Tibial artery (tissue), 4 donors: ENCODE measurements around the gene GLRA2.

Experiments
- DNase-seq, 2 donors: peaks; one replicate each; pipeline ENCODE4 v3.0.0-alpha.2; 2019
- H3K27ac ChIP-seq, 2 donors: fragments of 200-600 bp; sonication (generic) in 1 of 2; 1 replicate in 1 of 2; 2 replicates in 1 of 2; pipeline ENCODE4 v1.5.1; 2018 to 2019; ENCODE audit warnings: mild to moderate bottlenecking in 1 of 2
- H3K27me3 ChIP-seq, 2 donors: fragments of 200-600 bp; sonication (generic) in 1 of 2; one replicate each; pipeline versions ENCODE4 v1.5.1 to v1.6.0; 2016 to 2019
- H3K36me3 ChIP-seq, 3 donors: fragments of 200-600 bp; sonication (generic) in 2 of 3; one replicate each; pipeline ENCODE4 v1.5.1; 2016 to 2019; ENCODE audit warnings: mild to moderate bottlenecking in 2 of 3
- H3K4me1 ChIP-seq, 4 donors: fragments of 200-600 bp; sonication (generic) in 2 of 4; 1 replicate in 3 of 4; 2 replicates in 1 of 4; pipeline ENCODE4 v1.5.1; 2016 to 2019
- H3K4me3 ChIP-seq, 2 donors: fragments of 200-600 bp; sonication (generic) in 1 of 2; 1 replicate in 1 of 2; 2 replicates in 1 of 2; pipeline ENCODE4 v1.5.1; 2018 to 2019; ENCODE audit warnings: mild to moderate bottlenecking in 2 of 2
- H3K9me3 ChIP-seq, 3 donors: fragments of 200-600 bp; sonication (generic) in 1 of 3; one replicate each; pipeline ENCODE4 v1.5.1; 2016 to 2019
- intact Hi-C: fragments of 100-400 bp; cut with DNase I; formaldehyde crosslinking; loops from one replicate; pipeline ENCODE4 v1.15.0; 2023; ENCODE audit warnings: low total_unique reads
- TF ChIP-seq, protein P1 (sequence below), 2 experiments: fragments of 200-600 bp in 1 of 2; fragments of 450-650 bp in 1 of 2; IDR thresholded peaks; one replicate each; pipeline ENCODE4 v1.5.1; 2017 to 2019; ENCODE audit warnings: antibody characterized with exemption in 2 of 2, mild to moderate bottlenecking in 1 of 2, moderate library complexity in 1 of 2

GLRA2 gene

DNA sequence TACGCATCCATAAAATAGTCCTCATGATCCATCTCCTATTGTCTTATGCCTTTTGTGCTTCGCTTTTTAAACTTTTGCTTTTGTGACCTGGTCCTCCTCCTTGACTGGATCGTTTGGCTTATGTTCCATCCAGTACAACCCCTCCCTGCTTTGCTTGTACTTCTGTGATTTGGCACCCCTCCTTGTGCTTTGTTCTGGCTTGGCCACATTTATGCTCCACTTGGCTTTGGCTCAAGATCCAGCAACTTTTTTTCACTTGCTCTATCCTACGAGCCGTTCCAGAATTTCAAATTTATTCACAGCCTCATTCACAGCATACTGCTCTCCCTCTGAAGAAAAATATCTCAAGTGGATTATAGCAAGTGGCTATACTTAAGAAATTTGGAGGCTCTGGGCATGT, 28.0 kb upstream of the GLRA2 start:
- intact Hi-C loops = no loop called here
- no peaks in the 10 kb centered on the region for H3K27me3 ChIP-seq
- no peaks in the 10 kb centered on the region for H3K36me3 ChIP-seq
- TF ChIP-seq, protein P1, sequence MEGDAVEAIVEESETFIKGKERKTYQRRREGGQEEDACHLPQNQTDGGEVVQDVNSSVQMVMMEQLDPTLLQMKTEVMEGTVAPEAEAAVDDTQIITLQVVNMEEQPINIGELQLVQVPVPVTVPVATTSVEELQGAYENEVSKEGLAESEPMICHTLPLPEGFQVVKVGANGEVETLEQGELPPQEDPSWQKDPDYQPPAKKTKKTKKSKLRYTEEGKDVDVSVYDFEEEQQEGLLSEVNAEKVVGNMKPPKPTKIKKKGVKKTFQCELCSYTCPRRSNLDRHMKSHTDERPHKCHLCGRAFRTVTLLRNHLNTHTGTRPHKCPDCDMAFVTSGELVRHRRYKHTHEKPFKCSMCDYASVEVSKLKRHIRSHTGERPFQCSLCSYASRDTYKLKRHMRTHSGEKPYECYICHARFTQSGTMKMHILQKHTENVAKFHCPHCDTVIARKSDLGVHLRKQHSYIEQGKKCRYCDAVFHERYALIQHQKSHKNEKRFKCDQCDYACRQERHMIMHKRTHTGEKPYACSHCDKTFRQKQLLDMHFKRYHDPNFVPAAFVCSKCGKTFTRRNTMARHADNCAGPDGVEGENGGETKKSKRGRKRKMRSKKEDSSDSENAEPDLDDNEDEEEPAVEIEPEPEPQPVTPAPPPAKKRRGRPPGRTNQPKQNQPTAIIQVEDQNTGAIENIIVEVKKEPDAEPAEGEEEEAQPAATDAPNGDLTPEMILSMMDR (IDR thresholded peaks at IDR 0.05) = no peak
- no peak for DNase-seq
- H3K4me1 ChIP-seq = peaks cover 0 to 3% (median 0%) of the 10 kb centered on the region in 4 donors
- H3K9me3 ChIP-seq = no peaks in the 10 kb centered on the region
- H3K4me3 ChIP-seq = no peak overlapping the region
- H3K27ac ChIP-seq = no peak overlapping the region

DNA sequence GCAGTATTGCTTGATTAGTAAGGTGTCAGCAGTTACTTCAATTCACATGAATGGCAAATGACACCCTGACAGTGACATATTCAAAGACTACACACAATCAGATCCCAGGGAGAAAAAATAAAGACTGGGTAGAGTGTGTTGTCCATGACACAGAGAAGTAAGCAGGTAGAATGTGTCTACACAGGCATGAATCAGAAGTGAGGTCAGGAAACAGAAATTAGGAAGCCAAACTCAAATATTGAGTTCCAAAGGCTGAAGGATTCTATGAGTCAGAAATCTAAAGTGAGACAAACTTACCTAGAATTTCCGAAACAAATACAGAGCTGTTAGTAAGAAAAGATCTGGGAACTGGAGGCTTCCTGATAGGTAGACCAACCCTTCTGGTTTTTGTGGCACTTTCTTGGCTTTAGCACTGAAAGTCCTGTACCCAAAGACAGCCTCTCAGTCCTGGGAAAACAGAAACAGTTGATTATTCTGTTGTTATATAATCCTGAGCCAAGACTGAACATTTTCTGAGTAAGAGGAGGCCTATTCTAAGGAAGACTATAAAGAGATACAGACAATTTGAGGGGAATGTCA, 24.3 kb upstream of the GLRA2 start:
- no peak for DNase-seq
- Histone ChIP-seq H3K27ac (no peak overlapping the region), H3K27me3 (no peaks in the 10 kb centered on the region), H3K4me3 (no peak overlapping the region), H3K36me3 (no peaks in the 10 kb centered on the region), H3K9me3 (no peaks in the 10 kb centered on the region), H3K4me1 (no peaks in the 10 kb centered on the region)
- intact Hi-C loops = no loop called here
- TF ChIP-seq, protein P1 (IDR thresholded peaks at IDR 0.05) = no peak

DNA sequence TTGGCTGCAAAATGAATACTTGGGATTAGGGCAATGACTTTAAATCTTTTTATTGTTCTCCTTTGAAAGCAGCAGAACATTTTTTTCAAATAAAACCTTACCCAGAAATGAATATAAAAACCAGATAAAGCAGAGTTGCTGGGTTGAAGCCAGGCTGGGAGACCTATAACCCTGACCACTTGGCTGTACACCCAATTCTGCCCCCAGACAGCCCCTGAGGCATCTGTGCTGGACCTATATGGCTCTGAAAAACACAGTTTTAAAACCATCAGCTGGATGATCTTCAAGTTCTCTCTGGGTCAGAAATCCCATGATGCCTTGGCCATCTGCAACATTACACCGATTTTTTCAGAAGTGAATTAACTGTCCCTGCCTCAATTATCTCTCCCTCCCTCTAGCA, 23.7 kb upstream of the GLRA2 start:
- no peaks in the 10 kb centered on the region for H3K27me3 ChIP-seq
- intact Hi-C loops = no loop called here
- no peaks in the 10 kb centered on the region for H3K36me3 ChIP-seq
- no peaks in the 10 kb centered on the region for H3K9me3 ChIP-seq
- no peak for DNase-seq
- no peak overlapping the region for H3K27ac ChIP-seq
- H3K4me3 ChIP-seq = no peak overlapping the region
- no peaks in the 10 kb centered on the region for H3K4me1 ChIP-seq
- TF ChIP-seq, protein P1 (IDR thresholded peaks at IDR 0.05) = no peak

DNA sequence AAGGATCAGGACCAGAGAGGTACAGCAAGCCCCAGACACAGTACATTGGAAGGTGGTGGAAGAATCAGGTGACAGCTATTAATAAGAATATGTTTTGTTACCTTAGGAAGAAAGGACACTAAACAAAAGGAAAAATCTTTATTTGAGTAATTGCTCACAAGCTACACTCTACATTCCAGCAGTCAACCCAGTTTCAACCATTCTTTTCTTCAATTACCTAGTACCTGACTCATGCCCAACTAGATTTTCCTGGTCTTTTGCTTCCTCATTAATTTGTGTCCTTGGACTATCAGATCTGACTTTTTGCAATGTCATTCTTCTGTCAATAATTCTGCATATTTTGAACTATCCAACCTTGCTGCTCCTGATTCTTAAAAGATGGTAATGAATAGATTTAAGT, 22.5 kb upstream of the GLRA2 start:
- Histone ChIP-seq H3K4me1 (no peaks in the 10 kb centered on the region), H3K27me3 (no peaks in the 10 kb centered on the region), H3K36me3 (no peaks in the 10 kb centered on the region), H3K4me3 (no peak overlapping the region), H3K27ac (no peak overlapping the region), H3K9me3 (no peaks in the 10 kb centered on the region)
- no peak for DNase-seq
- TF ChIP-seq, protein P1 (IDR thresholded peaks at IDR 0.05) = no peak
- intact Hi-C loops = no loop called here

DNA sequence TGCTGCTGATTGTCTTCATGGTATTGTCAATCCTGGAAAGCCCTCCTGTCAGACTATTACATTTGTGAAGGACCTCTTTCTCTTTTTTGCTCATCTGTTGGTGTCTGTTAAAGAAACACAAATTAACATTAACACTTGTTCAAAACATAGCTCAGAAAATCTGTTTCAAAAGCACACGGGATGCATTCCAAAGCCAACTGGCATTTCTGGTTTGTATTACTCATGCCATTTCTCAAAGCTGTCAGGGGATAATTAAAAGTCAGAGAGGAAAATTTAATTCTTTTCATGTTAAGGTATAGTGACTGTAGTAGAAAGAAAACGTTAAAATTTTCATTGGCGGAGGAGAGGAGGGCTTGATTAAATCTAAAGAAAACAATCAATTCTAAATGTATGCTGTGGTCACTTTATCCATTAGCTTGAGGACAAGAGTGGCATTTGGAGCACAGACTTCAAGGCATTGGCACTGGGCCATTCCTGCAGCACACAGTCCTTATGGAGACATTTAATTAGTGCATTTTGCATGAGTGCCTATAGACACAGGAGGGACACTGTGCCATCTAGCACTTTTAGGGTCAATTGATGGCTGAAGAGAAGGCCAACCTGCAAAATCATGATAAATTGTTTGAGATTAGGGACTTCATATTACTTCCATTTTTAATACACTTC, 21.2 kb upstream of the GLRA2 start:
- no peak overlapping the region for H3K27ac ChIP-seq
- no peaks in the 10 kb centered on the region for H3K9me3 ChIP-seq
- TF ChIP-seq, protein P1 (IDR thresholded peaks at IDR 0.05) = no peak
- H3K4me3 ChIP-seq = no peak overlapping the region
- H3K36me3 ChIP-seq = no peaks in the 10 kb centered on the region
- H3K4me1 ChIP-seq = no peaks in the 10 kb centered on the region
- no peak for DNase-seq
- H3K27me3 ChIP-seq = no peaks in the 10 kb centered on the region
- intact Hi-C loops = no loop called here
